Skeletal muscle tissue (tissue), 4 donors: ENCODE data around the gene TC2N. TPM values are rescaled to one million over a fixed set of nuclear protein-coding genes. Genes with fewer than 3 reads are reported as not detected.

ENCODE experiments used
- H3K27ac ChIP-seq: one replicate; pipeline ENCODE4 v1.7.0; 2013; ENCODE audit warnings: mild to moderate bottlenecking, low read depth, low read length, inconsistent platforms
- H3K27me3 ChIP-seq, 3 donors: one replicate each; pipeline ENCODE4 v1.7.0; 2013; ENCODE audit warnings: low read length in 3 of 3; ENCODE audit not compliant: control insufficient read depth in 3 of 3, insufficient read depth in 3 of 3
- H3K36me3 ChIP-seq, 3 donors: one replicate each; pipeline ENCODE4 v1.7.0; 2013; ENCODE audit warnings: low read length in 3 of 3; ENCODE audit not compliant: control insufficient read depth in 3 of 3, insufficient read depth in 3 of 3
- H3K4me1 ChIP-seq, 3 donors: one replicate each; pipeline ENCODE4 v1.7.0; 2013; ENCODE audit warnings: low read length in 3 of 3, mild to moderate bottlenecking in 3 of 3; ENCODE audit not compliant: control insufficient read depth in 3 of 3, insufficient read depth in 3 of 3
- H3K4me3 ChIP-seq, 3 donors: one replicate each; pipeline ENCODE4 v1.7.0; 2013; ENCODE audit warnings: low read length in 3 of 3
- H3K9ac ChIP-seq, 3 donors: one replicate each; pipeline ENCODE4 v1.7.0; 2013; ENCODE audit warnings: low read length in 3 of 3, mild to moderate bottlenecking in 3 of 3, moderate library complexity in 2 of 3, low read depth in 1 of 3
- H3K9me3 ChIP-seq, 3 donors: one replicate each; pipeline ENCODE4 v1.7.0; 2013; ENCODE audit warnings: low read length in 3 of 3; ENCODE audit not compliant: control insufficient read depth in 3 of 3
- total RNA-seq: library from RNA; depleted of rRNA; stranded (reverse); fragments of >200 nt; gene quantifications from one replicate; pipeline ENCODE4 v1.2.3, GENCODE V29; 2014
- donor health status: Osteomylitis.

The TC2N gene
- total RNA-seq = 5.7 TPM

DNA sequence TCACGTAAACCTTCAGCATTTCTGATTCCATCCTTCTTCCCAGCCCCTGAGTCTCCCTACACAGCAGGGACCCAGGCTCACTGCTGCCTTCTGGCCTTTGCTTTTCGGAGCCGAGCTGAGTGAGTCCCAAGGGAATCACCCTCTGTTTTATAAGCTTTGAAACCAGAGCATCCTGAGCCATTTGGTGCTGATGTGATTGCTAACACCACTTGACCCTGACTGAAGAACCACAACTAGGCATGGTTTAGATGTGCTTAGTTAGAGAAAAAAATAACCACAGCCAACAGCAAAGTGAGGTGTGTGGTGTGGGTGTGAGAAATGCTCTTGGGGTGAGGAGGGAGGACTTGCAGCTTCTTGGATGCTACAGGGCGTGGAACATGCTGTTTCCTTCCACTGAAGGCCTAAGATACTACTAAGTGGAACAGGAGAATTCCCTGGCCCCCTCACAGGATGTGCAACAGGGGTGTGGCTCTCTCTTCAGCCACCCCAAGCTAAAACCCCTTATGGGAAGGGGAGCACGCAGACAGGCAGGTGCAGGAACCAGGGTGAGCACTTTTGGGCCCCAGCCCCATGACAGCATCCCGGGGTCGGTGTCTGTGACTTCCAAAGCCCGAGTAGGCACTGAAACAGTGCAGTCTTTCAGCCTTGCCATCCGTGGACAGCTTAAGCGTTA lies at the start of gene TC2N:
Gene TC2N, minus strand, starts transcription at position 221 of the 673 bp plus-strand sequence. CDS start 53,767 bp downstream, outside the sequence.
- peaks cover 0 to 5% (median 0%) of the 10 kb centered on the region in 3 donors for H3K36me3 ChIP-seq
- no peaks in the 10 kb centered on the region for H3K9me3 ChIP-seq
- H3K27ac ChIP-seq = no peak within 1 kb of the TSS
- H3K9ac ChIP-seq = no peak within 1 kb of the TSS
- H3K4me3 ChIP-seq = no peak within 1 kb of the TSS
- peaks cover 8% of the 10 kb centered on the region in 3 donors for H3K4me1 ChIP-seq
- H3K27me3 ChIP-seq = no peaks in the 10 kb centered on the region

DNA sequence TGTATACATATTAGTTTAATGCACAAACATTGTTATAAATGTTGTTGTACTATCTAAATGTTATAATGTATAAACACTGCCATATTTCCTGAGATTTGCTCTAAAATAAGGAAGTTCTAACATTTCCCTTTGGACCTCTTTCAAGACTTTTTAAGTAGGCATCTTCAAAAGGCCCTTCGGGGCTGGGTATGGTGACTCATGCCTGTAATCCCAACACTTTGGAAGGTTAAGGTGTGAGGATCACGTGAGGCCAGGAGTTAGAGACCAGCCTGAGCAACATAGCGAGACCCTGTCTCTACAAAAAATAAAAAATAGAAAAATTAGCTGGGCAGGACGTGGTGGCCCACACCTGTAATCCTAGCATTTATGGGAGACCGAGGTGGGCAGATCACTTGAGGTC lies 44.7 kb upstream of the TC2N start:
- Histone ChIP-seq H3K9me3 (no peaks in the 10 kb centered on the region), H3K4me3 (no peak overlapping the region), H3K9ac (no peak overlapping the region), H3K27me3 (peaks cover 0 to 4% (median 0%) of the 10 kb centered on the region in 3 donors), H3K4me1 (no peaks in the 10 kb centered on the region), H3K27ac (no peak overlapping the region), H3K36me3 (peaks cover 0 to 3% (median 0%) of the 10 kb centered on the region in 3 donors)

DNA sequence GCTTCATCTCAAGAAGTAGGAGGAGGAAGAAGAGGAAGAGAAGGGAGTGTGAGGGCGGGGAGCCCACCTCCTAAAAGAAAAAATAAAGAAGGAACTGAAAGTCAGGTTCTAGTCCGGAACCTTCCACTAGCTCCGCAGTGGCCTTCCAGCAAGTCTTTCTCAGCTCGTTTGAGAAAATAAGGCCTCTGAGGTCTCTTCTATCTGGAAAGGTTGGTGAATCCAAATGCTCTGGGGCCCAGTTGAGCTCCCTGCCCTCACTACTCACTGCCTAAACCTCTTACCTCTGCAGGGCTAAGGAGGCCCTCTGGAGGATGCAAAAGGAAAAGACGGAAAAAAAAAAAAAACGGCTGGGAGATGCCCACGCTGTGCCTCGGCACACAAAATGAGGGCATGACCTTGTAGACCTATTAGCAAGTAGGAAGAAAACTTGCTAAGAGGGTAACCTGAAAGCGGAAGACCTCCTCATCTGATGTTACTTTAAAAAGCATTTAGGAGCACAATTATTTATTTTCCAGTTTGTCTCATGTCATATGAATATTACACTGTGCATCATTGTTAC lies 44.2 kb upstream of the TC2N start:
- H3K27me3 ChIP-seq = peaks cover 0 to 4% (median 2%) of the 10 kb centered on the region in 3 donors
- H3K4me1 ChIP-seq = no peaks in the 10 kb centered on the region
- no peak overlapping the region for H3K4me3 ChIP-seq
- peaks cover 0 to 3% (median 0%) of the 10 kb centered on the region in 3 donors for H3K36me3 ChIP-seq
- no peak overlapping the region for H3K9ac ChIP-seq
- no peak overlapping the region for H3K27ac ChIP-seq
- no peaks in the 10 kb centered on the region for H3K9me3 ChIP-seq

DNA sequence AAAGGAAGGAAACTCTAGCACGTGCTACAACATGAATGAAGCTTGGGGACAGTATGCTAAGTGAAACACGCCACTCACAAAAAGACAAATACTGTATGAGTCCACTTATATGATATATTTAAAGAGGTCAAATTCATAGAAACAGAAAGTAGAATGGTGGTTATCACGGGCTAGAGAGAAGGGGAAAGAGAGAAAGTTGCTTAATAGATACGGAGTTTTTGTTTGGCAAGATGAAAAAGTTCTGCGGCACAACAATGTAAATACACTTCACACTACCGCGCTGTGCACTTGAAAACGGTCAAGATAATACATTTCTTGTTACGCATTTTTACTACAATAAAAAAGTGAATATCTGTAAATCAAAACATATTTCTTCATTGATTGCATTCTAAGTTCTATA lies 42.9 kb upstream of the TC2N start:
- Histone ChIP-seq H3K9me3 (no peaks in the 10 kb centered on the region), H3K27me3 (peaks cover 0 to 7% (median 4%) of the 10 kb centered on the region in 3 donors), H3K4me1 (peaks cover 0 to 1% (median 0%) of the 10 kb centered on the region in 3 donors), H3K4me3 (no peak overlapping the region), H3K9ac (no peak overlapping the region), H3K36me3 (peaks cover 0 to 3% (median 0%) of the 10 kb centered on the region in 3 donors), H3K27ac (no peak overlapping the region)

DNA sequence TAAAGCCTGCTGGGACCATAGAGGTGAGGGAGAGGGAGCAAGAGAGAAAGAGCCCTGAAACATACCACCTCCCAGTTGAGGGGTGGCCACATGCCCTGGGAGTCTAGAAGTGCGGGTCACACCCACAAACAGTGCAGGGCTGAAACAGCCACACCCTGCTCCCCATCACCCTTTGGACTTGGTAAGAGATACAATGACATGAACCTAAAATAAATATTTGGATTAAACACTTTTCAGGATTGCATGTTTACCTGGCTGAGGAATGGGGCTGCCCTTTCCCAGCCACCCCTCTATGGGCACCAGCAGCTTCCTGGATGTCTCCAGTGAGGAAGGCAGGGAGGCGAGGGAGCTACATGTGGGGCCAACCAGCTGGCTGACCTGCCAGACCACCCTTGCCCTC lies 39.0 kb upstream of the TC2N start:
- Histone ChIP-seq H3K27ac (no peak overlapping the region), H3K9ac (no peak overlapping the region), H3K36me3 (peaks cover 0 to 3% (median 0%) of the 10 kb centered on the region in 3 donors), H3K4me3 (no peak overlapping the region), H3K9me3 (no peaks in the 10 kb centered on the region), H3K27me3 (peaks cover 0 to 14% (median 4%) of the 10 kb centered on the region in 3 donors), H3K4me1 (peaks cover 0 to 5% (median 5%) of the 10 kb centered on the region in 3 donors)

DNA sequence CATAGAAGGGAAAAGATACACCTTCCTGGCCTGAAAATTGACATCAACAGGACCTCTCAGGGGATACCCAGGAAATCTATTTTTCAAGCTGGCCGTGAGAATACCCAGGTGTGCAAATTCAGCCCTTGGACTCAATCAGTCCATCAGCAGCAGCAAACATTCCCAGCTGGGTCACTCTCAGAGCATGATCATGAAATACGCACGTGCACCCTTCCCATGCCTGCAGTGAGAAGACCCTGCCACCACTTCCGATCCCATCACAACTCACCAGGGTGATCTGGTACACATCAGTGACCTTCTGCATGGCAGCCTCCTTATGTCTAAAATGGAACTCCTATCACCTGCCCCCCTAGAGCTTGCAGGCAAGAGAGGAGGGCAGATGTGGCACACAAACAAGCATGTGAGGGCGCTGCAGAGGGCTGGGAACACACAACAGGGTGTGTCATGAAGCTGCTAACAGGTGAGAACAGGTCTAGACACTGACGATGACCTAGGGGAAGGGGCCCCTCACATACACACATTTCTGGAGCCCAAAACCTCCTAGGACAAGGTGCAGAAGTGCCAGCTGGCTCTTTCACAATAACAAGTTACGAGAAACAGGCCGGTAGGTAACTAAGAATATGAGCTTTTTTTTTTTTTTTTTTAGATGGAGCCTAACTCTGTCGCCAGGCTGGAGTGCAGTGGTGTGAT lies 37.8 kb upstream of the TC2N start:
- H3K4me3 ChIP-seq = no peak overlapping the region
- H3K9me3 ChIP-seq = no peaks in the 10 kb centered on the region
- H3K4me1 ChIP-seq = peaks cover 5 to 11% (median 6%) of the 10 kb centered on the region in 3 donors
- peaks cover 0 to 3% (median 0%) of the 10 kb centered on the region in 3 donors for H3K36me3 ChIP-seq
- no peak overlapping the region for H3K9ac ChIP-seq
- no peak overlapping the region for H3K27ac ChIP-seq
- peaks cover 0 to 18% (median 10%) of the 10 kb centered on the region in 3 donors for H3K27me3 ChIP-seq

DNA sequence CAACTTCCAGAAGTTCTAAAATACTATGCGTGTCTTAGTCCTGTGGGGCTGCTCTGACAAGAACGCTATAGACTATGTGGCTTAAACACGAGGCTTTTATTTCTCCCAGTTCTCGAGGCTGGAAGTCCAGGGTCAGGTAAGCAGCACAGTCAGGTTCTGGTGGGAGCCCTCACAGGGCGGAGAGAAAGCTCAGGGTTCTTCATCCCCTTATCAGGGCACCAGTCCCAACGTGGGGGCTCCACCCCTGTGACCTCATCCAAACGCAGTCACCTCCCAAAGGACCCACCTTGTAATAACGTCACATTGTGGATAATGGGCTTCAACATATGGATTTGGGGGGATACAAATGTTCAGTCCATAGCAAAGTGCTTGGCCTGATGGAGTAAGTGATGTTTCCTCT lies 37.1 kb upstream of the TC2N start:
- no peak overlapping the region for H3K4me3 ChIP-seq
- peaks cover 6 to 14% (median 9%) of the 10 kb centered on the region in 3 donors for H3K4me1 ChIP-seq
- H3K9me3 ChIP-seq = no peaks in the 10 kb centered on the region
- H3K27me3 ChIP-seq = peaks cover 0 to 18% (median 14%) of the 10 kb centered on the region in 3 donors
- no peak overlapping the region for H3K9ac ChIP-seq
- no peak overlapping the region for H3K27ac ChIP-seq
- peaks cover 0 to 3% (median 0%) of the 10 kb centered on the region in 3 donors for H3K36me3 ChIP-seq

DNA sequence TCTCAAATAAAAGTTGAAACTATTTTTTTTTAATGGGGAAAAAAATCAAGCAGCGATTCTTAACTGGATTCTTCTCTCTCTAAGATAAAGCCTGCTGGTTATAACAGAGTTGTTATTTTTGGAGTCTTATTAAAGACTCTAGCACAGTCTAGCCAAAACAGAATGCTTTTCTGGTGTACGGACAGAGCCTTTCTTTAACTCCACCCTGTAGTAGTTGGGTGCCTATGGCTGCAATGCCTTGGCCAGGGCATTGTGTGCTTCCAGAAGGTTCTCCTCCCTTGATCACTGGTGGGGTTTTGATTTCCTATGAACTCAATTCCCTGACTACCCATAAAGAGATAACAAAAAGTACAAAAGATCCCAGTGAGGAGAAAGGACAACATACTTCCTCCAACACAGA lies 35.7 kb upstream of the TC2N start:
- no peak overlapping the region for H3K9ac ChIP-seq
- no peak overlapping the region for H3K27ac ChIP-seq
- H3K4me3 ChIP-seq = no peak overlapping the region
- H3K4me1 ChIP-seq = peaks cover 6 to 18% (median 14%) of the 10 kb centered on the region in 3 donors
- H3K27me3 ChIP-seq = peaks cover 0 to 22% (median 14%) of the 10 kb centered on the region in 3 donors
- peaks cover 0 to 3% (median 0%) of the 10 kb centered on the region in 3 donors for H3K36me3 ChIP-seq
- no peaks in the 10 kb centered on the region for H3K9me3 ChIP-seq

DNA sequence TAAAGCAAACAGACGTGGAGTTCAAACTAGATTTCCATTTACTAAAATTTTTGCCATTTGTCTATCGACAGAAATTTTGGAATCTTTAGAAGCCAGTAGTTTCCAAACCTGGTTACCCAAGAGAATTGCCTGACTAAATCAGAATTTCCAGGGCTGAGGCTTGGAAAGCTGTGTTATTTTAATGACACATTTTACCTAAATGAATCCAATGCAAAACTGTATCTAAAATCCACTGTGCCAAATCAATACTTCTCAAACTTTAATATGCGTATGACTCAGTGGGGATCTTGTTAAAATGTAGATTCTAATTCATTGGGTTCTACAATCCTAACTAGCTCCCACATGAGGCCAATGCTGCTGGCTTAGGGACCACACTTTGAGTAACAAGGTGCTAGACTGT lies 35.0 kb upstream of the TC2N start:
- no peak overlapping the region for H3K27ac ChIP-seq
- H3K4me3 ChIP-seq = no peak overlapping the region
- H3K36me3 ChIP-seq = peaks cover 0 to 2% (median 0%) of the 10 kb centered on the region in 3 donors
- peaks cover 6 to 20% (median 17%) of the 10 kb centered on the region in 3 donors for H3K4me1 ChIP-seq
- no peaks in the 10 kb centered on the region for H3K9me3 ChIP-seq
- H3K9ac ChIP-seq = no peak overlapping the region
- H3K27me3 ChIP-seq = peaks cover 0 to 19% (median 14%) of the 10 kb centered on the region in 3 donors
